Chondrocyte (in vitro differentiated cells): ENCODE results near the gene WDR41. TPM values are rescaled to one million over a fixed set of nuclear protein-coding genes. Genes with fewer than 3 reads are reported as not detected.
"Not testable (repeated sequence)": the region's sequence is repeated elsewhere in the genome, so short reads cannot be mapped to it uniquely, and the experiment has no call there.

Experiments
- DNase-seq: peaks from one replicate; pipeline ENCODE4 v3.0.0; 2021; ENCODE audit warnings: mixed read lengths, low spot score
- H3K27ac Mint-ChIP-seq: one replicate; pipeline ENCODE4 v1.8.0; 2021; ENCODE audit warnings: mild to moderate bottlenecking, moderate library complexity, mixed read lengths; ENCODE audit not compliant: unreplicated experiment
- H3K27me3 Mint-ChIP-seq: 2 replicates; pipeline ENCODE4 v1.8.0; 2021; ENCODE audit warnings: low read depth, mixed read lengths
- H3K36me3 Mint-ChIP-seq: 2 replicates; pipeline ENCODE4 v1.8.0; 2021; ENCODE audit warnings: low read depth, mixed read lengths
- H3K4me1 Mint-ChIP-seq: 2 replicates; pipeline ENCODE4 v1.8.0; 2021; ENCODE audit warnings: low read depth, mild to moderate bottlenecking, mixed read lengths
- H3K4me3 Mint-ChIP-seq: one replicate; pipeline ENCODE4 v1.8.0; 2021; ENCODE audit warnings: mild to moderate bottlenecking, moderate library complexity, mixed read lengths; ENCODE audit not compliant: unreplicated experiment
- H3K9me3 Mint-ChIP-seq: 2 replicates; pipeline ENCODE4 v1.8.0; 2021; ENCODE audit warnings: low read depth, mixed read lengths
- total RNA-seq: library from RNA; stranded (reverse); gene quantifications from 3 replicates; pipeline ENCODE4 v1.2.1, GENCODE V29; 2021
- TF ChIP-seq, protein P1 (sequence below): fragments of 200-600 bp; sonication (generic); IDR thresholded peaks from 2 replicates; pipeline ENCODE4 v1.5.0; 2021; ENCODE audit warnings: antibody characterized with exemption, mild to moderate bottlenecking, moderate library complexity

The WDR41 gene
- total RNA-seq, 1 donor from 2014 or later, result 124 TPM

DNA sequence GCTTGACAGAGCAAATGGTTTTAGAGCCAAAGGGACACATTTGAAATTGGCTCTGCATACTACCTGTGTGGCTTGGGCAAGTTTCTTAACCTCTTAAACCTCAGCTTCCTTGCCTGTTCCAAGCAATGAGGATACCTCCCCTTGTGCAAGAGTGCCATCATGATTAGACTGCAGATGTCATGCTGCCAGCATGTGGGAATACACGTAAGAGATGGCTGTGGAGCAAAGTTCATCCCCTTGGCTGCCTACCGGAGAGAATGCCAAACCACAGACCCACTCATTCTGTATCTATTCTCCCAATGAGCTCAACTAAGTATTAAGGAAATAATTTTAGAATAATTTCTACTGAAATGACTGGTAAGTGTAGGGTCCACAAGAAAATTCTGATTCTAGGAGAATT lies 101.3 kb downstream of the WDR41 start:
- H3K4me1 Mint-ChIP-seq, result peaks cover 11% of the 10 kb centered on the region
- DNase-seq, result no peak
- no peak overlapping the region for H3K27ac Mint-ChIP-seq
- no peak overlapping the region for H3K4me3 Mint-ChIP-seq
- H3K9me3 Mint-ChIP-seq, result peaks cover 2% of the 10 kb centered on the region
- TF ChIP-seq, protein P1, sequence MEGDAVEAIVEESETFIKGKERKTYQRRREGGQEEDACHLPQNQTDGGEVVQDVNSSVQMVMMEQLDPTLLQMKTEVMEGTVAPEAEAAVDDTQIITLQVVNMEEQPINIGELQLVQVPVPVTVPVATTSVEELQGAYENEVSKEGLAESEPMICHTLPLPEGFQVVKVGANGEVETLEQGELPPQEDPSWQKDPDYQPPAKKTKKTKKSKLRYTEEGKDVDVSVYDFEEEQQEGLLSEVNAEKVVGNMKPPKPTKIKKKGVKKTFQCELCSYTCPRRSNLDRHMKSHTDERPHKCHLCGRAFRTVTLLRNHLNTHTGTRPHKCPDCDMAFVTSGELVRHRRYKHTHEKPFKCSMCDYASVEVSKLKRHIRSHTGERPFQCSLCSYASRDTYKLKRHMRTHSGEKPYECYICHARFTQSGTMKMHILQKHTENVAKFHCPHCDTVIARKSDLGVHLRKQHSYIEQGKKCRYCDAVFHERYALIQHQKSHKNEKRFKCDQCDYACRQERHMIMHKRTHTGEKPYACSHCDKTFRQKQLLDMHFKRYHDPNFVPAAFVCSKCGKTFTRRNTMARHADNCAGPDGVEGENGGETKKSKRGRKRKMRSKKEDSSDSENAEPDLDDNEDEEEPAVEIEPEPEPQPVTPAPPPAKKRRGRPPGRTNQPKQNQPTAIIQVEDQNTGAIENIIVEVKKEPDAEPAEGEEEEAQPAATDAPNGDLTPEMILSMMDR, result no peak
- no peaks in the 10 kb centered on the region for H3K27me3 Mint-ChIP-seq
- H3K36me3 Mint-ChIP-seq, result no peaks in the 10 kb centered on the region

DNA sequence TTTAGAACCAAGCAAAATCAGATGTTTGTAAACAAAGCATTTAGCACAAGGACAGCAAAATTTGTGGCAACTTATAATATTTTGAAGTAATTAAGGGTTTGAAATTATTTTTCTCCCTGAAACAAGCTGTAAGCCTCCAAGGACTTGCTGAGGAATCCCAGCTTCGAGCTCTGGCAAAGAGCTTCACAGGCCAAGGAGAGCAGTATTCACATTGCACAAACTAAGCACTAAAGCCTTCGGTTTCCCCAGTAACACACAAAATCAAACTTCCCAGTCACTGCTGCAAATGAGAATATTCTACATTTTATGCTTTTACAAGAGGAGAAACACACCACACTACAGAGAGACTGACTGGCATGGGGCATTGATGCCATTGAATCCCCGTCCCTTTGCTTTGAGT lies 101.9 kb downstream of the WDR41 start:
- Mint-ChIP-seq H3K4me3 (no peak overlapping the region), H3K4me1 (peaks cover 11% of the 10 kb centered on the region), H3K27ac (no peak overlapping the region), H3K9me3 (peaks cover 2% of the 10 kb centered on the region), H3K27me3 (no peaks in the 10 kb centered on the region), H3K36me3 (no peaks in the 10 kb centered on the region)
- TF ChIP-seq, protein P1, result no peak
- DNase-seq, result no peak

DNA sequence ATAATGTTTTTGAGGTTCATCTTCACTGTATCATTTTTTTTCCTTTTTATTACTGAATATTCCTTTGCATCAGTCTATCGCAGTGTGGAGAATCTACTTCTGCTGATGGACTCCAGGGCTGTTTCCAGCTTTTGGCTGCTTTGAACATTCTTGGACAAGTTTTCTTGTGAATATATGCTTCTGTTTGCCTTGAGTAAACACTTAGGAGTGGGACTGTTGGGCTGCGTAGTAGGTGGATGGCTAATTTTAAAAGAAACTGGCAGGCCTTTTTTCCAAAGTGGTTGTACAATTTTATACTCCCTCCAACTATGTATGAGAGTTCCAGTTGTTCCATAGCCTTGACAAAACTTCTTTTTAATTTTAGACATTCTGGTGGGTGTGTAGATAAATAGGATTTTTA lies 102.4 kb downstream of the WDR41 start:
- Mint-ChIP-seq H3K36me3 (no peaks in the 10 kb centered on the region), H3K27ac (no peak overlapping the region), H3K27me3 (no peaks in the 10 kb centered on the region), H3K4me1 (peaks cover 11% of the 10 kb centered on the region), H3K9me3 (peaks cover 2% of the 10 kb centered on the region), H3K4me3 (no peak overlapping the region)
- TF ChIP-seq, protein P1, result no peak
- no peak for DNase-seq

DNA sequence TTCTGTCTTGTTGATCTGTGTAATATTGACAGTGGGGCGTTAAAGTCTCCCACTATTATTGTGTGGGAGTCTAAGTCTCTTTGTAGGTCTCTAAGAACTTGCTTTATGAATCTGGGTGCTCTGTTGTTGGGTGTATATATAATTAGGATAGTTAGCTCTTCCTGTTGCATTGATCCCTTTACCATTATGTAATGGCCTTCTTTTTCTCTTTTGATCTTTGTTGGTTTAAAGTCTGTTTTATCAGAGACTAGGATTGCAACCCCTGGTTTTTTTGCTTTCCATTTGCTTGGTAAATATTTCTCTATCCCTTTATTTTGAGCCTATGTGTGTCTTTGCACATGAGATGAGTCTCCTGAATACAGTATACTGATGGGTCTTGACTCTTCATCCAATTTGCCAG lies 105.8 kb downstream of the WDR41 start:
- H3K9me3 Mint-ChIP-seq, result peaks cover 10% of the 10 kb centered on the region
- peaks cover 11% of the 10 kb centered on the region for H3K4me1 Mint-ChIP-seq
- not testable (repeated sequence) for H3K4me3 Mint-ChIP-seq, H3K36me3 Mint-ChIP-seq, H3K27ac Mint-ChIP-seq, H3K27me3 Mint-ChIP-seq, DNase-seq

DNA sequence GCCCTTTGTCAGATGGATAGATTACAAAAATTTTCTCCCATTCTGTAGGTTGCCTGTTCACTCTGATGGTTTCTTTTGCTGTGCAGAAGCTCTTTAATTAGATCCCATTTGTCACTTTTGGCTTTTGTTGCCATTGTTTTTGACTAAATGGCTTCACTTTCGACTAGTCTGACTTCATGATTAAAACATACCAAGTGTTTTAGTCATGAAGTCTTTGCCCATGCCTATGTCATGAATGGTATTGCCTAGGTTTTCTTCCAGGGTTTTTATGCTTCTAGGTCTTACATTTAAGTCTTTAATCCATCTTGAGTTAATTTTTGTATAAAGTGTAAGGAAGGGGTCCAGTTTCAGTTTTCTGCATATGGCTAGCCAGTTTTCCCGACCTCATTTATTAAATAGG lies 108.8 kb downstream of the WDR41 start:
- H3K4me1 Mint-ChIP-seq, H3K27ac Mint-ChIP-seq, H3K4me3 Mint-ChIP-seq, DNase-seq, H3K36me3 Mint-ChIP-seq, H3K27me3 Mint-ChIP-seq: not testable (repeated sequence)
- peaks cover 10% of the 10 kb centered on the region for H3K9me3 Mint-ChIP-seq

Other genes with a start within 250 kb of the WDR41 start
- gene OTP, start 146.4 kb upstream of the WDR41 start, total RNA-seq, result not detected in 3 replicates